ENCODE measurements around the gene CACNA1D.

The CACNA1D gene

DNA sequence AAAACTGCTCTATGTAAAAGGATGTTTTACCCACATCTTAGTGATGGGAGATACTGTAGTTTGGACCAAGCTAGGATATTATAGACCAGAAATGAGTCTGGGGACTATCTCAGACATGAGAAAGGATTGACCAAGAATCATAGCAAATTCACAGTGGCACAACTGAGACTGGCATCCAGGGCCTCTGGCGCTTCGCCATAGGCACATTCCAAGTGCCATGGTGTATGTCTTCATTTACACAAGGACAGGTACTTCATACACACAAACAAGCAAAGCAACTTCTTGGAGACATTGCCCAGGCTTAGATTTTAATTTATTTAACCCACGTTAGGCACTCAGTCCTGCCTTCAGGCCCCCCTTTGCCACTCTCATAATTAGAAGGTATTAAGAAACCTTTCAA is 28.9 kb downstream of the CACNA1D start:
- Histone ChIP-seq H3K4me3 (no peak overlapping the region), H3K27ac (no peak overlapping the region)

DNA sequence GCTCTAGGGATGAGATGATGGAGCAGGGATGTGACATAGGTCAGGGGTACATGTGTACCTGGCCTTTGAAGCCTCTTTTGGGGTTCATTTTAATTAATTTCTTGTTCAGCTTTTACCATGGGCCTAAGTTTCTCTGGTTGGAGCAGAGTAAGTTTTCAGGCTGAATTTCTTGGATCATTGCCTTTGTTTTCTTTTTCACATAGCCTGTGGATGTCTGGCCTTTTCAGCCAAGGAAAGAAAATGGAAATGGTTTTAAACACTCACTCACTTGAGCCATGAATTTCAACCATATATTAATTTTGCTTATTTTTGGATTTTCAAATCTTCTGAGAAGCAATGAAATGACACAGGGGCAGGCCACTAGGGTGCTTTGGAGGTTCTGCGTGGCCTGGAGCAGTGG is 30.2 kb downstream of the CACNA1D start:
- no peak overlapping the region for H3K27ac ChIP-seq
- no peak overlapping the region for H3K4me3 ChIP-seq

DNA sequence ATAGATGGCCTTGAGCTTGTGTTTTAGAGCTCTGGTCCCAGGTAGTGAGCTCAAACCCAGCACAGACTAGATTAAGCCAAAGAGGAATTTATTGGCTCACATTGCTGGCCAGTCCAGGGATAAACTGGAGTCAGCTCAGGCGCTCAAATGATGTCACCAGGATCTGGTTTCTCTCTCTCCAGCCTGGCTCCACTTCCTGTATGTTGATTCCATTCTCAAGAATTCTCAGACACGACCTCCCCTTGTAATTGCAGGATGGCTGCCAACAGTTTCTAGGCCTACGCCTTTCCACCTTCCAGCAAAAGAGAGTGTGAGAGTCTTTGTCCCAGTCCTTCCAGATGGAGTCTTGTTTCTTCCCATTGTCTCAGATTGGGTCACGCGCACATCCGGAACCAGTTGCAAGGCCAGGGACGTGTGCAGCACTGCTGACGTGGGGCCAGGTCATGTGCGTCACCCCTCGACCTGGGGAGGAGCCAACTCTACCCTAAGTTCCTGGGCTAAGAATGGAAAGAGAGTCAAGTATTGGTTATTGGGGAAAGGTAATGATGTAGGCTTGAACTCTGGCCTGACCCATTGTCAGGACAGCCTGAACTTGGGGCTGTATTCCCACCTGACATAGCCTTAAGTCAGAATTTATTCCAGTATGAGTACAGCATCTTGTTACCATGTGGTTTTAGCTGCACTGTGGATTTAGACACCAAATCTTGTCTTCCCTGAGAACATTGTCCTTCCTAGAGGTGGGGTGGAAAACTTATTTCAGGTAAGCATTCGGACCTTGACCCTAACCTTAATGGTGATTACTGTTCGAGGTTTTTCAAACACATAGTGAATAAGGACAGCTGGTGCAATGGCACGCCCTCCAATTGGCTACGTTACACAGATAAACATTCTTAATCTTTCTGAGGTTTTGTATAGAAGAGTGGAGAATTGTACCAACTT is 31.6 kb downstream of the CACNA1D start:
- H3K27ac ChIP-seq, result no peak overlapping the region
- H3K4me3 ChIP-seq, result no peak overlapping the region

DNA sequence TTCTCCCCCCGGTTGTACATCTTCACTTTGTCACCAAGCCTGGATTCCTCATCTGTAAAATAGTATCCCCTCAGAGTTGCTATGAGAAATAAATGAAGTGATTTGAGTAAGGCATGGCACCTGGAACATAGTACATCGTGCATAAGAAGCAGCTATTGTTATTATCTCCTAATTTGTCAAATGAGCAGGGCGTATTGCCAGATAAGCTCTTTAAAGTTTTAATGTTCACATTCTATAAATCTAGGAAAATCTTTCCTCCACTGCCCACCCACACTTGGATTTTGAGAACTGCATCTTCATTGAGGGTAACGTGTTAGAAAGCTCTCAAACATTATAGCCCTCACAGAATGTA is 32.3 kb downstream of the CACNA1D start:
- no peak overlapping the region for H3K27ac ChIP-seq
- no peak overlapping the region for H3K4me3 ChIP-seq

DNA sequence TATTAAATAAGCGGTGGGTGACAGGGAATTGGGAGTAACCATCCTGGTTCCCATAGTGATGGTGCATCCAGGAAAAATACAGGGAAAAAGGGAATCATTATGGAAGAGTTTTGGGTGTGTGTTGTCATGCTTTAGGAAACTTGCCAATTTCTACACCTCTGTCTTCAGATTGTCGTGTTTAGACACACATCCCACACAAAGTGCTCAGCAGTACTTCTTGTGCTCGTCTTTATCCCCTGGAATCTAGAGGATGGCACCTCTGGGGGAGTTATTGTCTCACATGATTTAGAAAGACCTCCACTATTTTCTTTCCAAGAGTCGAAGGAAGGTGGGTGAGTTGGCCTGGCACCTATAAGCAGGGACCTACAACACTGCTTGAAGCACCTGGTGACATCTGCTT is 35.8 kb downstream of the CACNA1D start:
- Histone ChIP-seq H3K4me3 (no peak overlapping the region), H3K27ac (no peak overlapping the region)

DNA sequence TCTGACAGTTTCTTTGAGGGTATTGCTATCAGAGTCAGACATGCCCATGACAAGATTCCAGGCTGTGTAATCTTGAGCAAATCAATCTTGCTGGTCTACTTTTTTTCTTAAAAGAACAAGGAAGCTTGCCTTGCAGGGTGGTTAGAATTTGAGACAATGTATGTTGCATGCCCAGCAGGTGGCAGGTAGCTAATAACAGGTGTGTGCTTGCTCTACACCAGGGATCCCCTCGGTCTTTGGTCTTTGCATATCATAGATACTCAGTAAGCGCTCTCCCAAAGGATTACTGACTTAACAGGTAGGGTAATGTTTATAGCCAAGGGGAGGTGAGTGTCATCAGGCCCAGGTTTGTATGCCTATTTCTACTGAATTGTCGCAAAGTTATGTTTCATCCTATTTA is 37.3 kb downstream of the CACNA1D start:
- Histone ChIP-seq H3K27ac (no peak overlapping the region), H3K4me3 (no peak overlapping the region)

DNA sequence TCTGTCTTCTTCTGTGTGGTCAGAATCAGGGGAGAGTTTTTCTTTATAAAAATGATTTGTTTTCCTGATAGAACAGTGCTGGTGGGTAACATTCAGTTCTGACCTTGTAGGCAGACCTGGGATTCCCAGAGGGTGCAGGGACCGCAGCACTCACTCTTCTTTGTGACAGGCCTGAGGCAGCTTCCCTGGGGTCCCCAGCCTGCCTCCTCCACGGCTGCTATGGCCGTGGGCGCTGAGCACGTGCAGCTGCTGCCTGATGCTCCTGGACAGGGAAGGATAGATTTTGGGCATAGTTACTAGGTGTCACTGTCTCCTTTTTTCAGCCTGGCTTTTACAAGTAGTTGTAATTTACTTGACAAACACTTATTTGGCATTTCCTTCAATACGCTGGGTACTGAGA is 39.1 kb downstream of the CACNA1D start:
- no peak overlapping the region for H3K4me3 ChIP-seq
- H3K27ac ChIP-seq, result no peak overlapping the region

DNA sequence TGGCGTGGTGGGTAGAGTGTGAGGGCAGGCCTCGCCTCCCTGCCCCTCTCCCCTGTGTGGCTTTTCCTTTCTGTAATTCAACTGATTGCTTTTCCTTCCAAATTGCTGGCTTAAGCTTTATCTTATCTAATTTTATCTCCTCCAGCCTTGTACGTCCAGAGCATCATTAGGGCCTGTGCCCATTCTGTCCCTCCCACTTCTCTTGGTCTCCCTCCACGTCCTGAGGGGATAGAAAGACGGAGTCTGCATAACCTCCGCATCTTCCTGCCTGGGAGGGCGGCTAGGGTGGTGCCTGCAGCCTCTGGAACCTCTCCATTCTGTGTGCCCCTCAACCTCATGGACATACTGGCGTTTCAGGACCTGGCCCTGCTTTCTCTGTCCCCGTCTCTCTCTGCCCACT is 39.8 kb downstream of the CACNA1D start:
- Histone ChIP-seq H3K4me3 (no peak overlapping the region), H3K27ac (no peak overlapping the region)

DNA sequence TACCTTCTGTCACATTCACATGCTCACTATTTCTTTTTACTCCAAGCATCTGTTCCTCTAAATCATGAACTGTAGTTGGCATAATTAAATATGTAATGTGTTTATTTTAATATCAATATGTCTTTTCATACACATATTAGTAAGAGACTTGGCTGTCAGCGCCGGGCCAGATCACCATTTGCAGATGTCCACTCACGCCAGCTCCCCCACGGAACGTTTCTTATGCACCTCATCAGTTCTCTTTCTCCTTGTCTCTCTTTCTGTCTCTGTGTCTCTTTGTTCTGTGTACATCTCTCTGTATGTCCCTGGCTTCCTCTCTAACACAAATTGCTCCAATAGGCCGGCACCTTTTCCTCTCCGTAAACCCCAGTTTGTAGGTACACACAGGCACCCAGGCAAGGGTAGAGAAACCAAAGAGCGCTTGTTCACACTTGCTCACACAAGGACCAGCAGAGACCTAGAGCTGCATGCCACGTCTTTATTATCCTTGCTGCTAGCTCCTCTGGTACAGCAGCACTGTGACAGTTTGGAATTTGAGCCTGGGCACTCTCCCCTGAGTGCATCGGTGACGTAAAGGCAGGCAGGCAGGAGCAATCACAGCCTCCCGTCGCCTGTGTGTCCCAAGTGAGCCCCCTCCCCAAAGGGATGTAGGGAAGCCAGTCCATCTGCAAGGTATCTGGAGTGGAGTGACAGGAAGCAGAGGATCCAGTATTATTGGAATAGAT is 40.4 kb downstream of the CACNA1D start:
- Histone ChIP-seq H3K27ac (no peak overlapping the region), H3K4me3 (no peak overlapping the region)

DNA sequence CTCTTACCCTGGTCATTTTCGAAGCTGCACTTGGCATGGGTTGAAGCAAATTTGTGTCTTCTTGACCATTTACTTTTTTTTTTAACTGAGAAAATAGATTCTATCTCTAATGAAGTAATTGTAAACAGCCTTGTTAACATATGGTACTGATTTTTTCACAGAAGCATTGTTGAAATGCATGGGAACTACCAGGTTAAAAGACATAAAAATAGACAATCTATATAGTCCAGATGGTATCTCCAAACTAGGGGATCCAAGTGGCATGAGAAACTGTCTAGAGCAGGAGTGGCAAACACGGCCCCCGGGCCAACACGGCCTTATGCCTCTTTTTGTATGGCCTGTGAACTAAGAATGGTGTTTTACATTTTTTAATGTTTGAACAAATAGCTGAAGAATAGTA is 41.9 kb downstream of the CACNA1D start:
- no peak overlapping the region for H3K4me3 ChIP-seq
- no peak overlapping the region for H3K27ac ChIP-seq

DNA sequence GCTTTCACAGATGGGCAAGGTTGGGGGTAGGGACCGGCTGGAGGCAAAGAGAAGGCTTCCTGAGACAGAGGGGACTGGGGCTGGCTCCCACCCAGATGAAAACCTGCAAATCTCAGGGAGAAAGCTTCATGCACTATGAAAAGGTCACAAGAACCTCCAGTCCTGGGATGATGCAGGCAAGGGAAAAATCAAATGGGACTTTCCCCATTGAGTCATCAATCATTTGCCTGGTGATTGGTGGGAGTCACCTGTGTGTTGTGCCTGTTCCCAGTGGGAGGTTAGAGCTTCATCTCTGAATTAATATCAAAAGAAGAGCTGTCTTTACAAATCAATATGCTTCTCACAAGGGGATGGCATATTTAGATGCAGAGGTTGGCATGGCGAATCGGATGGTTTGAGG is 49.9 kb downstream of the CACNA1D start:
- Histone ChIP-seq H3K4me3 (no peak overlapping the region), H3K27ac (no peak overlapping the region)

DNA sequence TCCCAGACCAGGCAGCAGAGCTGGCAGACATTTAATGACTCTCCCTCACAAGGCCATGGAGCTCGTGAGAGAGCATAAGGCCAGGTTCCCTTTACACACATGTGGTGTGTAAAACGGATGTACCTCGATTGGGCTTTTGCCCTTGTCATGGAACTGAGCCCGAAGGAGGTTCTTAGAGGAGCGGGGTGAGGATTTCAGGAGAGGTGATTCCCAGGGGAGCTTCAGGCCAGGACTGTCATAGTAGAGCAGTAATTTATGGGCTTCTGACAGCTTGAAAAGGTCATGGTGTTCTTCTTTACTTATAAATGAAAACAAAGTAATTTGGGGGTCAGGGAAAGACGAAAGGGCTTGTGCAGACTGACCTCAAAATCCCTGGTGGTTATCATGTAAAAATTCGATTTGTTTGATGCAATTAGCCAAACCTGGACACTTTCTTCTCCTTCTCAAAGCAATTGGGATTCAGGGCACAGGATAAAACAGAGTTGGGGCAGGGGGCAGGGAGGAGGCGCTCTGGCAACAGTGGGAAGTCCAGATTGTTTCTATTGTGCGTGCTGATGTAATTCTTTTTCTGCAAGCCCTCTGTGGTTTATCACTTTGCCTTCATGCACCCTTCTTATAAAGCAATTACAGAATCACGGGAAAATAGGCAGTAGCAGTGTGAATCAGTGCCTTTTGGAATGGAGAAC is 51.0 kb downstream of the CACNA1D start:
- Histone ChIP-seq H3K27ac (no peak overlapping the region), H3K4me3 (no peak overlapping the region)

DNA sequence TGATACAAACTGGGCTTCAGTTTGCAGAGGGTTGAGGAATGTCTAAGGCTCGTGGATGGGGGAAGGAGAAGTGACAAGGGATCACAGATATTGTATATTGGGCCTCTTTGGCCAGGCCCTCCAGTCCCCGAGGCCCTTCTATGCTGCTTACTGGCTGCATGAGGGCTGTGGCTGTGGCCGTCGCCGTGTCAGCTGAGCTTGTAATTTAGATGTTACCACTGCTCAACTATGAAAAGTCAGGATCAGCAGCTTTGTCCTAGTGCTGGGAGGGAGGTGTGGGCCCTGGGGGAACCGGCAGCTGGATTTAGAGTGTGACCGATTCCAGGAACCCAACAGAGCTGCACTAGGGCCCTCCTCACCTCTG is 51.6 kb downstream of the CACNA1D start:
- Histone ChIP-seq H3K27ac (no peak overlapping the region), H3K4me3 (no peak overlapping the region)

DNA sequence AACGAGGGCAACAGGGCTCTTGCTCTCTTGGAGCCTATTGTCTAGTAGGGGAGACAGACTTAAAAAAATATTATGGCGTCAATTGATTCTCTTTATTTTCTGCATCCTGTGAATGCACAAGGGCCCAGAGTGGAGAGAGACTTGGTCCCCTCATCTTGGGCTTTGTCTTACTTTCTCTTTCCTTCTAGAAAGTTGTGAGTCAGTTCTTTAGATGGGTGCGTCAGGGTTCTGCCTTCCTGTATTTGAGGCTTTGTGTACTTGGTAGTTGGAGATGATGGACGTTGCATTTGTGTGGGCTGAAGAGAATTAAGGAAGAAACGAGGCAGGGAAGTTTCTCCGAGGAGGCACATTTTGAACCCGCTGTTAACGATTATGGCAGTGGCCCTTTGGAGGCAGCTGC is 52.9 kb downstream of the CACNA1D start:
- no peak overlapping the region for H3K27ac ChIP-seq

DNA sequence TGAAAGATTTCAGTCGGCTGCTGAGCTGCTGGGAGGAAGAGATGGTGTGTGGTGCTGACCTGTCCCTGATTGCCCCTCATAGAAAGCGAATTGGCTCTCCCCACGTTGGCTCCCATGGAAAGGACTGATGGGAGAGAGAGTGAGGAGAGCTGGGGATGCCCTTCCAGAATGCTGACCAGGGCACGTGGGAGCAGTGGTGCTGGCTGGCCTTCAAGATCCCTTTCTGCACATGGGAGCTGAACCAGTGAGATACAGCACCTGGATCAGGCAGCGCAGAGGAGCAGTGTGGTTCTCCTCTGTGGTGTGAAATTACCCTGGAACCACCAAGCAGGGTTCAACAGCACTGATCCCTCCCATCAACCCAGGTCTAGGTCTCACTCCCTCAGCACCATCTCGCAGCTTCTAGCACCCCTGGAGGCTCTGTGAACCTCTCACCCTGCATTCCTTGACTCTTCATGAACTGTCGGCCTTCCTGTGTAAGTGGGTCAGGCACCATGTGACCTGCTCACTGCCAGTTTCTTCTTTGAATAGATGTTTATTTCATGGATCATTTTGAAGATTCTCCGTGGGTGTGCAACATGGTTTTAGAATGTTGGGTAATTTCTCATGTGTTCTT is 55.7 kb downstream of the CACNA1D start:
- H3K27ac ChIP-seq, result no peak overlapping the region

More for the DNA sequence above, 52.9 kb downstream of the CACNA1D start:
- H3K4me3 ChIP-seq, result no peak overlapping the region

DNA sequence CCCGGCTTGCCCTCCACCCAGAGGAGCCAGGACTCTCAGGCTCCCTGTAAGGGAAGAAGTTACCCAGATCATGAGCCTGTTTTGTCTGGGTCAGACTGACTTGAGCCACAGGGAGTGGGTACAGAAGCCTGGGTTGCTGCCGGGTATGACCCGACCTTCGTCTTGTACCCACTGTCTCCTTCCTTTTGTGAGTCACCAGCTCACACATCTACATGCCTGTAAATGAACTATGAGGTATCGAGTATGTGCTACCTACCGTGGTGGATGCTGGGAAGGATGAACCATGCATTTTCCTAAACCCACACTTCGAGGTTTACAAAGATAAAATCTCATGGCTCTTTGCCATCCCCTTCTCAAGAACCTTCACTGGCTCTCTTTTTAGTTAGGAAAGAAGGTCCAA is 56.9 kb downstream of the CACNA1D start:
- H3K4me3 ChIP-seq, result no peak overlapping the region
- no peak overlapping the region for H3K27ac ChIP-seq

More for the DNA sequence above, 55.7 kb downstream of the CACNA1D start:
- H3K4me3 ChIP-seq, result no peak overlapping the region

DNA sequence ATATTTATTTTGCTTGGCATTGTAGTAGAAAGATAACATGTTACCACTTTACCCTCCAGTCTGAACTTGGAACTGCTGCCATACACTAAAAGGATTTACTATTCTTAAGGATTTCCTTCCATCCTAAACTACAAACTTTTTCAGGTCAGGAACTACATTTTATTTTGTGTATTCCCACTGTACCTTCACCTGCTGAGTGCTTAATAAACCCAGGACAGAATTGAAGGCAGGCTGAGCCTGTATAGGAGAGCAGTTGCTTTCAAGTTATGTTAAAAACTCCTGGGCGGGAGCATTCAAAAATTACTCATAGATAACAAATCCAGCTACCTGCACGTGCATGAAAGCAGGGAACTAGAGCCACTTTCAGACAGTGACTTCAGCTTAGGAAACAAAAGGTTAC is 58.3 kb downstream of the CACNA1D start:
- Histone ChIP-seq H3K4me3 (no peak overlapping the region), H3K27ac (no peak overlapping the region)

DNA sequence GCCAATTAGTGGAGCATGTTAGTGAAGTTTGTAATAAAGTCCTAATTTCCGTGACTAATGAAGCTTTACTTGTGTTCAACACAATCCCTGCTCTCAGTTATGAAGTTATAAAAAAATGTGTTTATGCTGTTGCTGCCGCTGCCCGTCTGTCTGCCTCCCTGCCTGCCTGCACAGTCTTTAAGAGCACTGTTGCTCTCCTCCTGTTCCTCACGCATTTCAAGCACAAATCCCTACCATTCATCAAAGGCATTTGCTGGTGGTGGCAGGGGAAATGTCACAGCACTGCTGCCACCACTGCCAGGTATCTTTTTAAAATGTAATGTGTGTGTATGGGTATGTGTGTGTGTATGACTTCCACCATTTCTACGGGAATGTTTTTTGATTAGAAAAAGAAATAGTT is 58.8 kb downstream of the CACNA1D start:
- Histone ChIP-seq H3K27ac (no peak overlapping the region), H3K4me3 (no peak overlapping the region)

DNA sequence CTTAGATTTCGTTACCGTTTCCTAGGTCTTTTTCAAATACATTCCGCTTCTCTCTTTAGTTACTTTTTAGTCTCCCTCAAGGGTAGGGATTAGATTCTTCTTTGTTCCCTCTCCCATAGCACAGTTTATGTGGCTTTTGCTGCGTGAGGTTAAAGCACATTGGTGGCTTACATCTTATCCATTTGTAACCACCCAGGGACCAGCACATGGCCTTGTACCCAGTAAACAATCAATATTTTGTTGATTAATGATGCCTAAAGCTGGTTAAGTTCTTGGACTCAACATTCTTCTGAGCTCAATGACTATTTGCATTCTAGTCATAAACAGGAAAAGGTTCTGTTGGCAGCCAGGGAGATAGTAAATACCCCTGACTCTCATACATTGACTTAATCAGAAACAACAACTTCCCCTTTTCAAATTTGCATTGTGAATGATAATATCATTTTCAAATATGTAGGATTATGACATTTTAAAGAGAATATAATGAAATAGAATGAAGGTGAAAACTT is 60.2 kb downstream of the CACNA1D start:
- H3K27ac ChIP-seq, result no peak overlapping the region
- H3K4me3 ChIP-seq, result no peak overlapping the region

DNA sequence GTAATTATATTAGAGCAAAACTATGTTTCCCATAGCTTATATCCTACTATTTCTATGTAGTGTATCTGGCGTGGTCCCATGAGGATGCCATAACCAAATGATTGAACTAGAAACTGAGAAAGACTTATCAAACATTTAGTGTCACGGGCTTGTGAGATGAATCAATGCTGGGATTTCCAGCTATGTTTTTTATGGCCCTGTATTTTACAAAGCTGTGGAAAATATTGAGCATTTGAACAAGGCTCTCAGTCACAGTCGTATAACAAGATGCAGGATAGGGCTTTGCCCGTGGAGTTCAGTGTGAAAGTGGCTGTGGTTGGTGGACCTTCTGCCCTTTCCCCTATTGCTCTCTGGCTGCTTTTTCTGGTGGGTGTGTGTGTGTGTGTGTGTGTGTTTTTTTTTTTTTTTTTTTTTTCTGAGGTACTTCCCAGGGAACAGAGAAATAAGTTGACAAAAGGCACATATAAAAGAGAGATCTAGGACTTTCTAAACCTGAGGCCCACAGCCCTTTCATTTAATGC is 60.7 kb downstream of the CACNA1D start:
- Histone ChIP-seq H3K27ac (no peak overlapping the region), H3K4me3 (no peak overlapping the region)

All from skin epidermis (tissue), 12 donors.